Right lobe of liver (tissue), 6 donors: ENCODE data around the gene PCA3. TPM values are rescaled to one million over a fixed set of nuclear protein-coding genes. Genes with fewer than 3 reads are reported as not detected.

Experiments
- ATAC-seq, 4 donors: fragments of 200-7000 bp; cut with Tn5 transposase; one replicate each; pipeline ENCODE4 v1.9.1; 2020; ENCODE audit warnings: mild to moderate bottlenecking in 4 of 4, moderate library complexity in 4 of 4
- DNase-seq, 3 donors: peaks; one replicate each; pipeline ENCODE4 v3.0.0-alpha.2; 2020
- H3K27ac ChIP-seq, 3 donors: fragments of 200-600 bp; one replicate each; pipeline ENCODE4 v1.8.0; 2022
- H3K27me3 ChIP-seq, 2 donors: fragments of 200-600 bp; one replicate each; pipeline ENCODE4 v1.8.0; 2022
- H3K36me3 ChIP-seq, 4 donors: fragments of 200-600 bp; sonication (generic) in 1 of 4; one replicate each; pipeline versions ENCODE4 v1.5.1 to v1.8.0; 2017 to 2022; ENCODE audit warnings: control low read depth in 1 of 4
- H3K4me1 ChIP-seq, 4 donors: fragments of 200-600 bp; sonication (generic) in 1 of 4; one replicate each; pipeline versions ENCODE4 v1.5.1 to v1.8.0; 2017 to 2022; ENCODE audit warnings: control low read depth in 1 of 4
- H3K4me3 ChIP-seq, 3 donors: fragments of 200-600 bp; one replicate each; pipeline ENCODE4 v1.8.0; 2022
- H3K9me3 ChIP-seq, 4 donors: fragments of 200-600 bp; sonication (generic) in 1 of 4; one replicate each; pipeline versions ENCODE4 v1.5.1 to v1.8.0; 2017 to 2022; ENCODE audit warnings: control low read depth in 1 of 4
- POLR2A ChIP-seq: fragments of 450-650 bp; IDR thresholded peaks from one replicate; pipeline ENCODE4 v1.6.1; 2017; ENCODE audit warnings: antibody characterized with exemption, mild to moderate bottlenecking
- WGBS: methylation state at CpG from one replicate; pipeline ENCODE4 v1.1.6; 2018; ENCODE audit warnings: low coverage, low lambda C conversion rate; ENCODE audit not compliant: insufficient coverage; ENCODE audit errors: missing lambda C conversion rate; 5-methylcytosine and 5-hydroxymethylcytosine counted together
- intact Hi-C, 2 donors: fragments of 100-400 bp; cut with DNase I; formaldehyde crosslinking; loops; one replicate each; pipeline versions ENCODE4 v1.11.2 to v1.14.1; 2022
- total RNA-seq, 6 experiments: library from RNA; depleted of rRNA in 2 of 6; stranded (reverse); fragments of >200 nt in 2 of 6; fragmentation: NEBNext Ultra II Directional in 3 of 6; extraction: Animal tissue kit (Norgen Biotek cat#: 25700) in 3 of 6; gene quantifications; one replicate each; pipeline versions ENCODE4 v1.1.0 to v1.2.4, GENCODE V29; 2016 to 2023
- TF ChIP-seq, protein P1 (sequence below), 4 donors: fragments of 200-600 bp in 3 of 4; fragments of 450-650 bp in 1 of 4; IDR thresholded peaks; one replicate each; pipeline versions ENCODE4 v1.5.1 to v1.8.0; 2016 to 2022; ENCODE audit warnings: antibody characterized with exemption in 4 of 4, mild to moderate bottlenecking in 2 of 4
- donor health status: DM: no; HTN: yes; CAD: no.
- donor health status: DM: no; HTN: no; CAD: no.
- donor health status: DM: no; HTN: no; CAD: no.
- donor health status: DM: no; HTN: yes; CAD: no.
- donor health status: DM: no; HTN: yes; CAD: no.

The PCA3 gene
- total RNA-seq, 6 experiments from 2014 or later: 0.09 to 0.59 (median 0.46) TPM; not detected in 1

DNA sequence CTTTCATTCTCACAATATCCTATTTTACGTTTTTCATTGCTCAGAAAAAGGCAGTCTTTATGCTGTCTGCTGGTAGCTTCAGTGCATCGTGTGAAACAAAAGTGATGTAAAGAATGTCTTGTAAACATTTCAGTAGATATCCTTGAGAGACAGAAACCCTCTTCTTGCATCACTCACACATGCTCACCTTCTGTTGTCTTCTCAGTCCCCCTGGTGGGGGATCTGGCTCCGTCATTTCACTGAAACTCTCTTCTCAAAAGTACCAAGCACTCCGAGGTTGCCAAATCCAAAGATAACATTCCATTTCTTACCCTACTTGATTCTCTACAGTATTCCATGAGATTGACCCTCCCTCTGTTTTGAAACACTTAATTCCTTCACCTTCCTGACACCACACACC, 46.1 kb upstream of the PCA3 start:
- intact Hi-C loops: no loop called here
- H3K27ac ChIP-seq: no peak overlapping the region
- TF ChIP-seq, protein P1, sequence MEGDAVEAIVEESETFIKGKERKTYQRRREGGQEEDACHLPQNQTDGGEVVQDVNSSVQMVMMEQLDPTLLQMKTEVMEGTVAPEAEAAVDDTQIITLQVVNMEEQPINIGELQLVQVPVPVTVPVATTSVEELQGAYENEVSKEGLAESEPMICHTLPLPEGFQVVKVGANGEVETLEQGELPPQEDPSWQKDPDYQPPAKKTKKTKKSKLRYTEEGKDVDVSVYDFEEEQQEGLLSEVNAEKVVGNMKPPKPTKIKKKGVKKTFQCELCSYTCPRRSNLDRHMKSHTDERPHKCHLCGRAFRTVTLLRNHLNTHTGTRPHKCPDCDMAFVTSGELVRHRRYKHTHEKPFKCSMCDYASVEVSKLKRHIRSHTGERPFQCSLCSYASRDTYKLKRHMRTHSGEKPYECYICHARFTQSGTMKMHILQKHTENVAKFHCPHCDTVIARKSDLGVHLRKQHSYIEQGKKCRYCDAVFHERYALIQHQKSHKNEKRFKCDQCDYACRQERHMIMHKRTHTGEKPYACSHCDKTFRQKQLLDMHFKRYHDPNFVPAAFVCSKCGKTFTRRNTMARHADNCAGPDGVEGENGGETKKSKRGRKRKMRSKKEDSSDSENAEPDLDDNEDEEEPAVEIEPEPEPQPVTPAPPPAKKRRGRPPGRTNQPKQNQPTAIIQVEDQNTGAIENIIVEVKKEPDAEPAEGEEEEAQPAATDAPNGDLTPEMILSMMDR (IDR thresholded peaks at IDR 0.05): no peak
- no peak for TF ChIP-seq POLR2A
- no peaks in the 10 kb centered on the region for H3K27me3 ChIP-seq
- no peaks in the 10 kb centered on the region for H3K36me3 ChIP-seq
- no peak overlapping the region for H3K4me3 ChIP-seq
- DNase-seq (no peak), ATAC-seq (no peak)
- no peaks in the 10 kb centered on the region for H3K9me3 ChIP-seq
- WGBS: 45% methylated on average over 4 of the region's 4 CpGs
- H3K4me1 ChIP-seq: no peaks in the 10 kb centered on the region

DNA sequence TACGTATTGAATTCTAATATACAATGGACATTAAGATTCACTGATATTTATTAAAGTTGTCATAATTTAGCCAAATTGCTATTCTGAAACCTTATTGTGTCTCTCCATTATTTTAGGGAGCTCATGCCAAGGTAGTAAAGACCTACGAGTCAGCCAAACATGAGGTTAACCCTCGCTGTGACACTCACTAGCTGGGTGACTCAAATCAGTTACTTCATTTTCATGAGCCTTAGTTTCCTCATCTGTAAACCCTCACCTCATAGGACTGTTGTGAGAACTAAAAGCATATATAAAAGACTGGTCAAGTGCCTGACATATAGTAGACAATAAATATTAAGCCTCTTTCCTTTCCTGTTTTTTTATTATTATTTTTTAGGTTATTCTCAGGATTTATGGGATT, 44.0 kb upstream of the PCA3 start:
- Histone ChIP-seq H3K9me3 (no peaks in the 10 kb centered on the region), H3K27me3 (no peaks in the 10 kb centered on the region), H3K4me1 (no peaks in the 10 kb centered on the region), H3K4me3 (no peak overlapping the region), H3K27ac (no peak overlapping the region), H3K36me3 (no peaks in the 10 kb centered on the region)
- DNase-seq: no peak
- intact Hi-C loops: no loop called here
- no peak for TF ChIP-seq POLR2A
- TF ChIP-seq, protein P1 (IDR thresholded peaks at IDR 0.05): no peak
- ATAC-seq: no peak
- WGBS: 42% methylated on average over 3 of the region's 3 CpGs

DNA sequence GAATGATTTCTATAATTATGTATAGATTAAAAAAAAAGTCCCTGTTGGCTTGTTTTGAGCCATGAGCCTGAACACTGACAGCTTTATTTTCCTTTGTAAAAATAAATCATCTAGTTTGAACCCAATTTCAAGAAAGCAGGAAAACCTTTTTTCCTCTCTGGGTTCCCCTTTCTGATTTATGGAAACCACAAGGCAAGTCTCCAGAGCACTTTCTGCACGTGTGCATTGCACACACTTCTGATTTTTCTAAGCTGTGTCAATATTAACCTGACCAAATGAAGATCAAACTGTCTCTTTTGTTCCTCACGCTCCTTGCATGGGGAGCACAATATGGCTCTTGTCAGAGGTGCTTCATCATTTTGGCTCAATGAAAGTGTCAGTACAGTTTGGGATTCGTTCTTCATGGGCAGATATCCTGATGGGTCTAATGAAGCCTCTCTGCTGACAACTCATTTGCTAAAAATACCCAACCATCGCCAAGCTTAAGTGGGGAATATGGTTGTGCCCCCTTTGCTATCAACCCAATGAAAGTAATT, 39.2 kb upstream of the PCA3 start:
- no peak for ATAC-seq
- H3K36me3 ChIP-seq: no peaks in the 10 kb centered on the region
- H3K9me3 ChIP-seq: no peaks in the 10 kb centered on the region
- H3K4me3 ChIP-seq: no peak overlapping the region
- TF ChIP-seq, protein P1 (IDR thresholded peaks at IDR 0.05): no peak
- no peak for TF ChIP-seq POLR2A
- intact Hi-C loops: no loop called here
- DNase-seq: no peak
- no peaks in the 10 kb centered on the region for H3K27me3 ChIP-seq
- H3K4me1 ChIP-seq: no peaks in the 10 kb centered on the region
- no peak overlapping the region for H3K27ac ChIP-seq
- 30% methylated on average over 4 of the region's 4 CpGs for WGBS

DNA sequence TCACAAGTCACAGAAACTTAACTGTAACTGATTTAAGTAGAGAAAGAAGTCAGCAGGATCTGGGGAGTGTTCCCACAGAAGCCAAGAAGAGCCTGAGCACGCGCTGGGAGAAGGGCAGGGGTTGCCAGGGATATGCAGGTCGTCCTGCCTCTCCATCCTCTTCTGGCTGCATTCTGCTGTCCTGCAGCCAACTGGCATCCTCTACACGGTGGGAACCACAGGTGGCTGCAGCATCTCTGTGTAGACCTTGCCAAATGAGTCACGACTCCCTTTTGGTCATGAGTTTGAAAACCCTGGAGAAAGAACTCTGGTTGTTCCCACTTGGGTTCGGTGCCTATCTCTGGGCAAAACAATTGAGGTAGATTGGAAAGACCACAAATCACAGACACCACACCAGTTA, 38.4 kb upstream of the PCA3 start:
- no peak for TF ChIP-seq POLR2A
- TF ChIP-seq, protein P1 (IDR thresholded peaks at IDR 0.05): no peak
- H3K4me1 ChIP-seq: no peaks in the 10 kb centered on the region
- H3K9me3 ChIP-seq: no peaks in the 10 kb centered on the region
- H3K27ac ChIP-seq: no peak overlapping the region
- DNase-seq: no peak
- WGBS: 43% methylated on average over 4 of the region's 6 CpGs
- intact Hi-C loops: no loop called here
- no peaks in the 10 kb centered on the region for H3K27me3 ChIP-seq
- H3K36me3 ChIP-seq: no peaks in the 10 kb centered on the region
- H3K4me3 ChIP-seq: no peak overlapping the region
- ATAC-seq: no peak

DNA sequence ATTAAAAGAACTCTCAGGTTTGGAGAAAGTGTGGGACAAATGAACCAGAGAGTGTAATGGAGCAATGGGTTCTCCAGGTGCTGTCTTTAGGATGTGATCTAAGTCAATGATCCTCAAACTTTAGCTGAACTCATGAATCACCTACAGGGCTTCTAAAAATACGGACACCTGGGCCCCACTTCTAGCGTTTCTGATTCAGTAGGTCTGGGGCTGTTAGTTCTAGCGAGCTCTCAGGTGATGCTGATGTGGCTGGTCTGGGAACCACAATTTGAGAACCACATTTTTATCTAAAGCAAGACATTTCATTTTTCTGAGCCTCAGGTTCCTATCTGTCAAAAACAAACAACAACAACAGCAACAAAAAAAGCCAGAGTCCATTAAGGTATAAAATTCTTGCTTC, 35.1 kb upstream of the PCA3 start:
- no peak for DNase-seq
- no peak for TF ChIP-seq POLR2A
- TF ChIP-seq, protein P1 (IDR thresholded peaks at IDR 0.05): no peak
- Histone ChIP-seq H3K4me3 (no peak overlapping the region), H3K27me3 (no peaks in the 10 kb centered on the region), H3K4me1 (no peaks in the 10 kb centered on the region), H3K36me3 (no peaks in the 10 kb centered on the region), H3K9me3 (no peaks in the 10 kb centered on the region), H3K27ac (no peak overlapping the region)
- WGBS: 80% methylated on average over 1 of the region's 3 CpGs
- no peak for ATAC-seq
- intact Hi-C loops: no loop called here
